ENCODE results near the gene CHRD. TPM values are rescaled to one million over a fixed set of nuclear protein-coding genes. Genes with fewer than 3 reads are reported as not detected.

The CHRD gene
- total RNA-seq, 1 experiment from 2014 or later: 2.7 TPM

DNA sequence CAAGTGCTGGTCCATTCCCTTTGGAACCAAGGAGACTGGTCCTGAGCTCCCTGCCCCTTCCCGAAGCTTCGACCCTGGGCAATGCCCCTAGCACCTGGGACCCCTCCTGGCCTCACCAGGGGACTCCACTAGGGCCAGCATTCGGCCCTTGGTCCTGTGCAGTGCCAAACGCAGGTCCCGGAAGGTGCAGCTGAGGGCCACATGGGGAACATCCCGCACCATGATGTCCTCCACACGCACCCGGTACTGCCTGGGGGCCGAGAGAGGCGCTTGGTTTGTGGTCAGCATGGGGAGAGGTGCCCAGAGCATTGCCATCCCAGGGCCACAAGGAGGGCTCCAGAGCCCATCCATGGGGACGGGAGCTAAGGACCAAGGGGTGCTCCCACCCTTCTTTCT lies 26.3 kb upstream of the CHRD start:
- H3K36me3 Mint-ChIP-seq: peaks cover 17% of the 10 kb centered on the region
- no peaks in the 10 kb centered on the region for H3K27me3 Mint-ChIP-seq (ENCODE audit: low read depth)
- H3K9me3 Mint-ChIP-seq: no peaks in the 10 kb centered on the region
- TF ChIP-seq, protein P1, sequence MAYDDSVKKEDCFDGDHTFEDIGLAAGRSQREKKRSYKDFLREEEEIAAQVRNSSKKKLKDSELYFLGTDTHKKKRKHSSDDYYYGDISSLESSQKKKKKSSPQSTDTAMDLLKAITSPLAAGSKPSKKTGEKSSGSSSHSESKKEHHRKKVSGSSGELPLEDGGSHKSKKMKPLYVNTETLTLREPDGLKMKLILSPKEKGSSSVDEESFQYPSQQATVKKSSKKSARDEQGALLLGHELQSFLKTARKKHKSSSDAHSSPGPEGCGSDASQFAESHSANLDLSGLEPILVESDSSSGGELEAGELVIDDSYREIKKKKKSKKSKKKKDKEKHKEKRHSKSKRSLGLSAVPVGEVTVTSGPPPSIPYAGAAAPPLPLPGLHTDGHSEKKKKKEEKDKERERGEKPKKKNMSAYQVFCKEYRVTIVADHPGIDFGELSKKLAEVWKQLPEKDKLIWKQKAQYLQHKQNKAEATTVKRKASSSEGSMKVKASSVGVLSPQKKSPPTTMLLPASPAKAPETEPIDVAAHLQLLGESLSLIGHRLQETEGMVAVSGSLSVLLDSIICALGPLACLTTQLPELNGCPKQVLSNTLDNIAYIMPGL (CRISPR knock-in tag; IDR thresholded peaks at IDR 0.05): no peak
- TF ChIP-seq MXD4 (CRISPR knock-in tag; IDR thresholded peaks at IDR 0.05; ENCODE audit: borderline replicate concordance): no peak
- TF ChIP-seq, protein P2, sequence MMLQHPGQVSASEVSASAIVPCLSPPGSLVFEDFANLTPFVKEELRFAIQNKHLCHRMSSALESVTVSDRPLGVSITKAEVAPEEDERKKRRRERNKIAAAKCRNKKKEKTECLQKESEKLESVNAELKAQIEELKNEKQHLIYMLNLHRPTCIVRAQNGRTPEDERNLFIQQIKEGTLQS (CRISPR knock-in tag; conservative IDR thresholded peaks at IDR 0.05): no peak
- TF ChIP-seq SMAD4 (CRISPR knock-in tag; IDR thresholded peaks at IDR 0.05): no peak
- TF ChIP-seq ELF4 (CRISPR knock-in tag; IDR thresholded peaks at IDR 0.05; ENCODE audit: low read depth): no peak
- TF ChIP-seq, protein P3, sequence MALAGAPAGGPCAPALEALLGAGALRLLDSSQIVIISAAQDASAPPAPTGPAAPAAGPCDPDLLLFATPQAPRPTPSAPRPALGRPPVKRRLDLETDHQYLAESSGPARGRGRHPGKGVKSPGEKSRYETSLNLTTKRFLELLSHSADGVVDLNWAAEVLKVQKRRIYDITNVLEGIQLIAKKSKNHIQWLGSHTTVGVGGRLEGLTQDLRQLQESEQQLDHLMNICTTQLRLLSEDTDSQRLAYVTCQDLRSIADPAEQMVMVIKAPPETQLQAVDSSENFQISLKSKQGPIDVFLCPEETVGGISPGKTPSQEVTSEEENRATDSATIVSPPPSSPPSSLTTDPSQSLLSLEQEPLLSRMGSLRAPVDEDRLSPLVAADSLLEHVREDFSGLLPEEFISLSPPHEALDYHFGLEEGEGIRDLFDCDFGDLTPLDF (CRISPR knock-in tag; IDR thresholded peaks at IDR 0.05): no peak
- peaks cover 11% of the 10 kb centered on the region for H3K4me1 Mint-ChIP-seq
- DNase-seq (ENCODE audit: low spot score) (no peak), ATAC-seq (no peak)
- CTCF ChIA-PET: interaction anchor here (0.6 to 2.6 kb wide), 11 partner anchors 8 to 188 kb away, joined by 3 to 18 read pairs (median 5); no protein-coding TSS in a partner anchor
- H3K4me3 Mint-ChIP-seq: no peak overlapping the region
- no peak overlapping the region for H3K27ac Mint-ChIP-seq
- POLR2A ChIA-PET: no interaction called here

DNA sequence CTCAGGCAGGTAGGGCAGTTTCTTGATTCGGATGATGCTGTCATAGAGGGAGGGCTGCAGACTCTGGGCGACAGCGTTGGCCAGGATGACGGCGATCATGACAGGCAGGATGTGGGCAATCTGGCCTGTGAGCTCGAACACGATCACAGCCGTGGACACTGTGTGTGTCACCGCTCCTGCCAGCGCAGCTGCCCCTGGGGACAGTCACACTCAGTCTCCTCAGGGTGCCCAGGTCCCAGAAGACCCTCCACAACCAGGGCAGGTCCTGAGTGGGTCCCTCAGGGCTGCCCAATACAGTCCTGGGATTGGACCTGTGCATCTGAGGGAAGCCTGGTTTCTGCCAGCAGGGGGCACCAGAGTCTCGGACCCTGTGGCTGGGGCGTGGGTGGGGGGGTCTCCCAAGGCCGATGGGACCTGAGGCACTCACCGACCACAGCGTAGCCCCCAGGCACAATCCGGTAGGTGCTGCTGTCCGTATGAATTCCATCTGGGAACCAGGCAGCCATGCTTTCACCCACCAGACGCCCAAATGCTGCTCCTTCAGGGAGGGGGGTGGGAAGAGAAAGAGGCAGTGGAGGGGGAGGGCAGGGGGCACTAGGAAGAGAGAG lies 25.6 kb upstream of the CHRD start:
- DNase-seq (ENCODE audit: low spot score) (peak; percentile 74), ATAC-seq (peak; percentile 72)
- ChIA-PET POLR2A (no interaction called here), CTCF (interaction anchor here (0.7 to 2.6 kb wide), 12 partner anchors 9 to 207 kb away, joined by 3 to 18 read pairs (median 4); partner anchors contain the start of gene EPHB3)
- H3K27ac Mint-ChIP-seq: no peak overlapping the region
- H3K9me3 Mint-ChIP-seq: no peaks in the 10 kb centered on the region
- H3K27me3 Mint-ChIP-seq (ENCODE audit: low read depth): no peaks in the 10 kb centered on the region
- peaks cover 12% of the 10 kb centered on the region for H3K4me1 Mint-ChIP-seq
- H3K4me3 Mint-ChIP-seq: no peak overlapping the region
- peaks cover 17% of the 10 kb centered on the region for H3K36me3 Mint-ChIP-seq
- TF ChIP-seq TEAD1 (CRISPR knock-in tag; IDR thresholded peaks at IDR 0.05) (no peak), NFYB (CRISPR knock-in tag; conservative IDR thresholded peaks at IDR 0.05; ENCODE audit: low read depth) (0 out of 2 replicates have a peak, but pooled peaks have one; percentile 11)
- TF ChIP-seq, protein P2 (CRISPR knock-in tag; conservative IDR thresholded peaks at IDR 0.05): 0 out of 2 replicates have a peak, but pooled peaks have one; percentile 46
- TF ChIP-seq, protein P4, sequence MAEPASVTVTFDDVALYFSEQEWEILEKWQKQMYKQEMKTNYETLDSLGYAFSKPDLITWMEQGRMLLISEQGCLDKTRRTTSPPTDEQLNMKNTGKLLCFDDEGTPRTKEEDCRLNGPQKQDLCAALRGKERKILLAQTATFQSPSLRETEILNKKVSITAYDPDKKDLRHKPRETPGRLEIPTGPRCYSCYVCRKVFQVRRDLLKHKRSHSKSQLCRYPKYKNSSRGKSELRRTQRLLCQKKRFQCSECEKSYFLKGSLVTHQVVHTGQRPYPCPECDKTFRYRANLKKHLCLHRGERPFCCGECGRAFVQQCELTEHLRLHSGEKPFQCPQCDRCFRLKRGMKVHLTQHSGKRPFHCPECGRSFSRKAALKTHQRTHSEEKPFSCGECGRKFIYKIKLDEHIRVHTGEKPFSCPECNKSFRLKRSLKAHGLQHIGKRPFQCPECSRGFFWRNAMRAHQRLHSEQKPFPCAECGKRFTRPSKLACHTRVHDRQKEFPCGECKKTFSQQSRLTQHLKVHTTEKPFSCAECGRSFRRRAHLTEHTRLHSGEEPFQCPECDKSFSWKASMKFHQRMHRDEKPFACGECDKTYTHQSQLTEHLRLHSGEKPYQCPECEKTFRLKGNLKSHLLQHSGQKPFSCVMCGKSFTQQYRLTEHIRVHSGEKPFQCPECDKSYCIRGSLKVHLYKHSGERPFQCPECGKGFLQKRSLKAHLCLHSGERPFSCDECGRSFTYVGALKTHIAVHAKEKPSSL (CRISPR knock-in tag; conservative IDR thresholded peaks at IDR 0.05): no peak
- TF ChIP-seq, protein P5, sequence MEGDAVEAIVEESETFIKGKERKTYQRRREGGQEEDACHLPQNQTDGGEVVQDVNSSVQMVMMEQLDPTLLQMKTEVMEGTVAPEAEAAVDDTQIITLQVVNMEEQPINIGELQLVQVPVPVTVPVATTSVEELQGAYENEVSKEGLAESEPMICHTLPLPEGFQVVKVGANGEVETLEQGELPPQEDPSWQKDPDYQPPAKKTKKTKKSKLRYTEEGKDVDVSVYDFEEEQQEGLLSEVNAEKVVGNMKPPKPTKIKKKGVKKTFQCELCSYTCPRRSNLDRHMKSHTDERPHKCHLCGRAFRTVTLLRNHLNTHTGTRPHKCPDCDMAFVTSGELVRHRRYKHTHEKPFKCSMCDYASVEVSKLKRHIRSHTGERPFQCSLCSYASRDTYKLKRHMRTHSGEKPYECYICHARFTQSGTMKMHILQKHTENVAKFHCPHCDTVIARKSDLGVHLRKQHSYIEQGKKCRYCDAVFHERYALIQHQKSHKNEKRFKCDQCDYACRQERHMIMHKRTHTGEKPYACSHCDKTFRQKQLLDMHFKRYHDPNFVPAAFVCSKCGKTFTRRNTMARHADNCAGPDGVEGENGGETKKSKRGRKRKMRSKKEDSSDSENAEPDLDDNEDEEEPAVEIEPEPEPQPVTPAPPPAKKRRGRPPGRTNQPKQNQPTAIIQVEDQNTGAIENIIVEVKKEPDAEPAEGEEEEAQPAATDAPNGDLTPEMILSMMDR (IDR thresholded peaks at IDR 0.05): peak; percentile 67

DNA sequence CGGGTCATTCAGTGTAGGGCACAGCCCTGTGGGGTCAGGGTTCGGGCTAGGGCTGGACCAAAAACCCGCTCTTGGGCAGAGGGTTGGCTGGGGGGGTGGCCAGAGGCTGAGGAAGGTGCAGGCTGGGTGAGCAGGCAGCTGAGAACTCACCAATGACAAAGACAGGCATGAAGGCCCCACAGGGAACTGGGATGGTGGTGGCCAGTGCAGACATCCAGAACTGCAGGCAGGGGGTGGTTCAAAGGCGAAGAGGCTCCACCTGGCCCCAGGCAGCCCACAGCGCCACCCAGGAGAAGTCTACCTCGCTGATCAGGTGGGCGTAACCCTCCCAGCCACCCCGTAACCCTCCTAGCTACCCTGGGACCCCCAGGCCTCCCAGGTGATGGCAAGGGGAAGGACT lies 25.1 kb upstream of the CHRD start:
- no peak overlapping the region for H3K27ac Mint-ChIP-seq
- POLR2A ChIA-PET: no interaction called here
- H3K4me3 Mint-ChIP-seq: no peak overlapping the region
- DNase-seq (ENCODE audit: low spot score) (no peak), ATAC-seq (peak; percentile 7; the same call in 1 of the 2 replicates)
- CTCF ChIA-PET: interaction anchor here (0.7 to 2.6 kb wide), 9 partner anchors 9 to 207 kb away, joined by 3 to 18 read pairs (median 4); partner anchors contain the start of gene EPHB3
- no peaks in the 10 kb centered on the region for H3K9me3 Mint-ChIP-seq
- no peaks in the 10 kb centered on the region for H3K27me3 Mint-ChIP-seq (ENCODE audit: low read depth)
- H3K36me3 Mint-ChIP-seq: peaks cover 17% of the 10 kb centered on the region
- peaks cover 13% of the 10 kb centered on the region for H3K4me1 Mint-ChIP-seq
- TF ChIP-seq ESRRA (CRISPR knock-in tag; IDR thresholded peaks at IDR 0.05; ENCODE audit: borderline replicate concordance): no peak
- TF ChIP-seq ZNF121 (CRISPR knock-in tag; IDR thresholded peaks at IDR 0.05): no peak
- TF ChIP-seq FOXP1 (CRISPR knock-in tag; IDR thresholded peaks at IDR 0.05; ENCODE audit: borderline replicate concordance): no peak
- TF ChIP-seq ZNF396 (CRISPR knock-in tag; IDR thresholded peaks at IDR 0.05; ENCODE audit: borderline replicate concordance): no peak
- TF ChIP-seq TP53 (CRISPR knock-in tag; IDR thresholded peaks at IDR 0.05): no peak
- no peak for TF ChIP-seq SOX15 (CRISPR knock-in tag; IDR thresholded peaks at IDR 0.05)
- TF ChIP-seq, protein P1 (CRISPR knock-in tag; IDR thresholded peaks at IDR 0.05): no peak
- no peak for TF ChIP-seq EMX1 (CRISPR knock-in tag; IDR thresholded peaks at IDR 0.05)
- TF ChIP-seq CREB1 (CRISPR knock-in tag; IDR thresholded peaks at IDR 0.05): no peak
- TF ChIP-seq, protein P6, sequence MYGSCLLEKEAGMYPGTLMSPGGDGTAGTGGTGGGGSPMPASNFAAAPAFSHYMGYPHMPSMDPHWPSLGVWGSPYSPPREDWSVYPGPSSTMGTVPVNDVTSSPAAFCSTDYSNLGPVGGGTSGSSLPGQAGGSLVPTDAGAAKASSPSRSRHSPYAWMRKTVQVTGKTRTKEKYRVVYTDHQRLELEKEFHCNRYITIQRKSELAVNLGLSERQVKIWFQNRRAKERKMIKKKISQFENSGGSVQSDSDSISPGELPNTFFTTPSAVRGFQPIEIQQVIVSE (CRISPR knock-in tag; IDR thresholded peaks at IDR 0.05; ENCODE audit: borderline replicate concordance): no peak
- no peak for TF ChIP-seq NR1H2 (CRISPR knock-in tag; IDR thresholded peaks at IDR 0.05)
